ENCODE measurements around the gene DISP3. TPM values are rescaled to one million over a fixed set of nuclear protein-coding genes. Genes with fewer than 3 reads are reported as not detected.

Gene DISP3
- total RNA-seq, 1 donor from 2014 or later: 0.42 TPM

GRCh38 chr1:11543796-11544195 lies 64.8 kb downstream of the DISP3 start:
- peaks cover 15% of the 10 kb centered on the region for H3K27me3 Mint-ChIP-seq

GRCh38 chr1:11546456-11546855 lies 67.5 kb downstream of the DISP3 start:
- H3K27ac Mint-ChIP-seq: no peak overlapping the region
- no peaks in the 10 kb centered on the region for H3K36me3 Mint-ChIP-seq (ENCODE audit: low read depth)
- intact Hi-C loops (cut with micrococcal nuclease): no loop called here
- ChIA-PET CTCF (no interaction called here), POLR2A (no interaction called here)
- ATAC-seq (ENCODE audit: low read depth) (no peak), DNase-seq (no peak)
- no peaks in the 10 kb centered on the region for H3K4me1 Mint-ChIP-seq
- TF ChIP-seq CTCF (IDR thresholded peaks at IDR 0.05): no peak
- no peaks in the 10 kb centered on the region for H3K9me3 Mint-ChIP-seq
- H3K4me3 Mint-ChIP-seq: no peak overlapping the region
- H3K27me3 Mint-ChIP-seq: peaks cover 22% of the 10 kb centered on the region

More at GRCh38 chr1:11543796-11544195, 64.8 kb downstream of the DISP3 start:
- intact Hi-C loops (cut with micrococcal nuclease): no loop called here
- ChIA-PET POLR2A (no interaction called here), CTCF (no interaction called here)
- Mint-ChIP-seq H3K4me1 (no peaks in the 10 kb centered on the region), H3K36me3 (ENCODE audit: low read depth) (no peaks in the 10 kb centered on the region), H3K4me3 (no peak overlapping the region), H3K9me3 (no peaks in the 10 kb centered on the region), H3K27ac (no peak overlapping the region)
- TF ChIP-seq CTCF (IDR thresholded peaks at IDR 0.05): no peak
- ATAC-seq (ENCODE audit: low read depth) (no peak), DNase-seq (no peak)

- no peaks in the 10 kb centered on the region for H3K4me1 Mint-ChIP-seq
- no peaks in the 10 kb centered on the region for H3K9me3 Mint-ChIP-seq
- ChIA-PET CTCF (no interaction called here), POLR2A (interaction anchor here (0.7 kb wide), 1 partner anchor 61 kb away, joined by 3 read pairs; no protein-coding TSS in a partner anchor)
- no peak overlapping the region for H3K27ac Mint-ChIP-seq
- no peak for DNase-seq
- no peak for ATAC-seq (ENCODE audit: low read depth)
- H3K27me3 Mint-ChIP-seq: peaks cover 43% of the 10 kb centered on the region
- H3K4me3 Mint-ChIP-seq: no peak overlapping the region
- no peaks in the 10 kb centered on the region for H3K36me3 Mint-ChIP-seq (ENCODE audit: low read depth)
- no peak for TF ChIP-seq CTCF (IDR thresholded peaks at IDR 0.05)
- intact Hi-C loops (cut with micrococcal nuclease): no loop called here
These were observed 71.8 kb downstream of the DISP3 start for GRCh38 chr1:11550664-11551283.

- ATAC-seq (ENCODE audit: low read depth) (no peak), DNase-seq (no peak)
- intact Hi-C loops (cut with micrococcal nuclease): no loop called here
- Mint-ChIP-seq H3K9me3 (no peaks in the 10 kb centered on the region), H3K27me3 (peaks cover 62% of the 10 kb centered on the region), H3K4me1 (peaks cover under 1% of the 10 kb centered on the region), H3K36me3 (ENCODE audit: low read depth) (no peaks in the 10 kb centered on the region), H3K4me3 (no peak overlapping the region), H3K27ac (no peak overlapping the region)
- ChIA-PET POLR2A (no interaction called here), CTCF (no interaction called here)
- no peak for TF ChIP-seq CTCF (IDR thresholded peaks at IDR 0.05)
These were observed 79.3 kb downstream of the DISP3 start for GRCh38 chr1:11558276-11558675.

GRCh38 chr1:11558871-11559590 lies 80.1 kb downstream of the DISP3 start:
- Mint-ChIP-seq H3K9me3 (no peaks in the 10 kb centered on the region), H3K27me3 (peaks cover 56% of the 10 kb centered on the region), H3K4me1 (peaks cover 8% of the 10 kb centered on the region), H3K36me3 (ENCODE audit: low read depth) (no peaks in the 10 kb centered on the region), H3K4me3 (no peak overlapping the region), H3K27ac (no peak overlapping the region)
- ATAC-seq (ENCODE audit: low read depth) (no peak), DNase-seq (no peak)
- intact Hi-C loops (cut with micrococcal nuclease): no loop called here
- no peak for TF ChIP-seq CTCF (IDR thresholded peaks at IDR 0.05)
- ChIA-PET CTCF (no interaction called here), POLR2A (no interaction called here)

Data from activated B cell treated with CpG ODN at 0.5 μM for 24 hours (primary cell).